Measurements from ENCODE around the gene CAPN9.

GRCh38 chr1:230749635-230750034 is 2.4 kb downstream of the CAPN9 start:
- no peak for TF ChIP-seq CTCF (IDR thresholded peaks at IDR 0.05)
- no peak for TF ChIP-seq POLR2A (IDR thresholded peaks at IDR 0.05)

All from thyroid gland (tissue), 4 donors.